Activated CD8-positive, alpha-beta T cell treated with anti-CD3 and anti-CD28 coated beads, Interleukin-2, amount 10 ng/mL, durations not matched to agents 7 days and 5 days (primary cell): ENCODE data around the gene SYTL2. TPM values are rescaled to one million over a fixed set of nuclear protein-coding genes. Genes with fewer than 3 reads are reported as not detected.
"Not testable (repeated sequence)": the region's sequence is repeated elsewhere in the genome, so short reads cannot be mapped to it uniquely, and the experiment has no call there.

Experiments
- ATAC-seq: fragments of 150-1000 bp; cut with Tn5 transposase; one replicate; pipeline ENCODE4 v1.10.0; 2021; ENCODE audit warnings: moderate library complexity
- CTCF ChIA-PET: fragments of 350-600 bp; sonication (Branson Sonifier 250); formaldehyde crosslinking; loops from one replicate; lab custom pipeline; 2021; ENCODE audit warnings: antibody characterized with exemption; lab: Charles Lee
- POLR2A ChIA-PET: fragments of 350-600 bp; sonication (Branson Sonifier 250); formaldehyde crosslinking; loops from one replicate; lab custom pipeline; 2021; ENCODE audit warnings: antibody characterized with exemption; lab: Charles Lee
- DNase-seq: peaks from one replicate; pipeline ENCODE4 v3.0.0-alpha.2; 2020
- H3K27ac Mint-ChIP-seq: one replicate; pipeline ENCODE4 v1.8.0; 2021; ENCODE audit warnings: mild to moderate bottlenecking, mixed read lengths
- H3K27me3 Mint-ChIP-seq: one replicate; pipeline ENCODE4 v1.8.0; 2021; ENCODE audit warnings: low read depth, mixed read lengths
- H3K36me3 Mint-ChIP-seq: one replicate; pipeline ENCODE4 v1.8.0; 2021; ENCODE audit warnings: low read depth, mixed read lengths
- H3K4me1 Mint-ChIP-seq: one replicate; pipeline ENCODE4 v1.8.0; 2021; ENCODE audit warnings: low read depth, mixed read lengths
- H3K4me3 Mint-ChIP-seq: one replicate; pipeline ENCODE4 v1.8.0; 2021; ENCODE audit warnings: mild to moderate bottlenecking, mixed read lengths
- H3K9me3 Mint-ChIP-seq: one replicate; pipeline ENCODE4 v1.8.0; 2022; ENCODE audit warnings: mixed read lengths; ENCODE audit not compliant: insufficient read depth
- total RNA-seq, 2 experiments: library from RNA; stranded (reverse); gene quantifications; one replicate each; pipeline ENCODE4 v1.2.3, GENCODE V29; 2021

The SYTL2 gene
- total RNA-seq, 2 experiments from 2014 or later = 29.3 to 31.2 TPM

DNA sequence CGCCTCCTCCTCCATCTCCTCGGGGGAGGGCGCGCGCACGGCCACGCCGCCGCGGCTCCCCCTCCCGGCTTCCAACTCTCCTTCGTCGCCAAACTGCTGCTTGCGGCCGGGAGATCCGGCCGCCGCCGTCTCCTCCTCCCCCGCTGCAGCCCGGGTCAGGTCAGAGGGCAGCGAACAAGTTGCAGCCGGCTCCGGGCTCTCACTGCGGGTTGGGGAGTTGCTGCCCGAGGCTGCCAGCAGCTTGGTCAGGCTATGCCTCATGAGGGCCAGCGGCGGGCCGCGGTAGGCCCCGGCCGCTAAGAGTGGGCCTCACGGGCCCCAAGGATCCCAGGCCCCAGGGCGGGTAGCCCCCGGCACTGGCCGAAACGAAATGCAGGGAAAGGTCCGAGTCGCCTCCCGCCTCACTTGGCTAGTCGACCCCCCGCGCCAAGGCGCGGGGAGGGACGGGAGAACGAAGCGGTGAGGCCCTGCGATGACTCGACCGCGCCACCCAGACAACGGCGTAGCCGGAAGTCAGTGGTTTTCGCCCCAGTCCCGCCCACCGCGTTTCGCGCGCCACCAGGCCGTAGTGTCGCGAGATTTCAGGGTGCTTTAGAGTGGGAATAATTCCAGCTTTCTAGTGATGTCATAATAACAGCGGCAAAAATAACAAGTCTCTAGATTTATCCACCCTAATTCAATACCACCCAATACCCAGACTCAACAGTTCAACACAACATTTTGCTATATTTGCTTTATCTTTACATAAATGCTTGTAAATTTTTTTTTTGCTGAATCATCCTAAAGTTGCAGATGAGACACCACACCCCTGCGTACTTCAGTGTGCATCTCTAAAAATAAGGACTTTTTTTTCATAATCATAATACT, 146.1 kb downstream of the SYTL2 start, which contains the start of gene CREBZF:
CREBZF (minus strand) TSS at position 515 of the 867 bp plus-strand sequence; CDS start at position 261, 254 bp downstream.
- Mint-ChIP-seq H3K36me3 (peaks cover 41% of the 10 kb centered on the region), H3K4me3 (peak within 1 kb of the TSS; percentile 98), H3K27ac (peak within 1 kb of the TSS; percentile 96), H3K4me1 (peaks cover 31% of the 10 kb centered on the region), H3K27me3 (no peaks in the 10 kb centered on the region), H3K9me3 (no peaks in the 10 kb centered on the region)
- ATAC-seq (peak; percentile 67), DNase-seq (peak; percentile 94)
- ChIA-PET CTCF (interaction anchor here (2.5 to 2.6 kb wide), 2 partner anchors 17 to 190 kb away, joined by 6 to 20 read pairs; partner anchors contain the start of genes CCDC83 and TMEM126A), POLR2A (interaction anchor here (0.6 to 2.9 kb wide), 19 partner anchors 9 to 1148 kb away, joined by 3 to 41 read pairs (median 5); partner anchors contain the start of genes CCDC83, CCDC89, DLG2 and TMEM126A)

DNA sequence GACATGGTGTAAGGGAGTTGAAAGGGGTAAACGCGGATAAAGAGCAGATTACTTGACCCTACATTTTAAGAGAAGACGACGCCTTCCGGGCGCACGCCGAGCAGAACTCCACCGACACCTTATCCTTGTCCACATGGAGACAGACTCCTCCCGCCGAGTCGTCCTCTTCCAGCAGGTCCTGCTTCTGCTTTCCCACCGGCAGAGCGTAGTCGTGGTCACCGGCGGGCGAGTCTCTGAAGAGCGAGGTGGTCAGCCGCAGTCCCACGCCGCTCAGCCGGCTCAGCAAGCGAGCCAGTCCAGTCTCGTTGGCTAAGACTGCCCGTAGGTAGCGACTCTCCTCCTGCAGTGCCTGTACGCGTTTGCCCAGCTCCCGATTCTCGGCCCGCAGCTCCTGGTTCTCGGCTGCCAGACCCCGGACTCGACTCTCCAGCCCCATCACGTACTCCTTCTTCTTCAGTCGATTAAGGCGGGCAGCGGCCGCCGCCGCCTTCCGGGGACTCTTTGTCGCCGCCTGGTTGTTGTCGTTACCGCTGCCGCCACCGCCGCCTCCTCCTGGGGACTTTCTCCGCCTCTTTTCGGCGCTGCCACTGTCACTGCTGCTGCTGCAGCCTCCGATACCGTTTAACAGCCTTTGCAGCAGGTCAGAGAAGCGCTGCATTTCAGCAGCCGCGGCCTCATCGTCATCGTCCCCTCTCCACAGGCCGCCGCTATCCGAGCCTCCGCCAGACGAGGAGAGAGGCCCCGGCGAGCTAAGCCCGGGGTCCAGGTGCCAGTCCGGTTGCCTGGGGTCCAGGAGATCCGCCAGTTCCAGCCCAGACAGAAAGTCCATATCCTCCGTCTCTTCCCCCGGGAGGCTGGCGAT, 147.0 kb downstream of the SYTL2 start:
- ChIA-PET CTCF (interaction anchor here (1.4 to 2.6 kb wide), 4 partner anchors 14 to 191 kb away, joined by 4 to 20 read pairs (median 7); partner anchors contain the start of genes CCDC83 and TMEM126A), POLR2A (interaction anchor here (0.9 to 2.9 kb wide), 19 partner anchors 10 to 163 kb away, joined by 3 to 41 read pairs (median 4); partner anchors contain the start of genes DLG2, SYTL2, TMEM126A and TMEM126B)
- H3K27ac Mint-ChIP-seq = peak overlapping the region; percentile 96
- peak overlapping the region; percentile 98 for H3K4me3 Mint-ChIP-seq
- peak; percentile 93 for DNase-seq
- H3K4me1 Mint-ChIP-seq = peaks cover 38% of the 10 kb centered on the region
- peak; percentile 85 for ATAC-seq
- no peaks in the 10 kb centered on the region for H3K27me3 Mint-ChIP-seq
- peaks cover 48% of the 10 kb centered on the region for H3K36me3 Mint-ChIP-seq
- H3K9me3 Mint-ChIP-seq = no peaks in the 10 kb centered on the region

DNA sequence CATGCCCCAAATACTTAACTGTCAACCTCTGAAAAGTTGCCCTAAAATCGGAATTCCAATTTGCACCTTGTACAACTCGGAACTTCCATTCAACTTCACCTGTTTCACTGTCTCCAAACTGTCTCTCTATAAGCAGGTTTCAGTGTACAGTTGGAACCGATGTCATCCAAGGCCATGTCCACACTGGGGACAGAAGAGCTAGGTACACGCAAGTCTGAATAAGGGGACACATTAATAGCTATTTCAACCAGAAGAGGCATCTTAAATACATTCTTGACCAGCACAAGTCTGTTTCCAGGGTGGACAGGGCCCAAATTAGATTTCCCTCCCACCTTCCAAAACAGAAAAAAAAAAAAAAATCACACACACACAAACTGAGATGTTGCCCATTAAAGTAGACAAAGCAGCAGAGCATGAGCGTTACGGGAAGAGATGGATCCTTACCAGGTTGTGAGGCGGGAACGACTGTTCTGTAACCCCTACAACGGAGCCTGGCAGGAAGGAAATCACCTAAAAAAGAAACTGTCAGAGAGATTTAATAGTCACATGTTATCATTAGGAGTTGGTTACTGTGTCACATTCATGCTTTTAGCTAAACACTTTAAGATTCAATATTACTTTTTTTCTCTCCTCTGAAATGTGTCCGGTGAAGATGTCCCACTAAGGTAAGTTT, 147.7 kb downstream of the SYTL2 start:
- Mint-ChIP-seq H3K4me1 (peaks cover 44% of the 10 kb centered on the region), H3K4me3 (peak overlapping the region; percentile 98), H3K9me3 (no peaks in the 10 kb centered on the region), H3K36me3 (peaks cover 55% of the 10 kb centered on the region), H3K27me3 (no peaks in the 10 kb centered on the region), H3K27ac (peak overlapping the region; percentile 96)
- DNase-seq (peak; percentile 38), ATAC-seq (peak; percentile 8)
- CTCF ChIA-PET = interaction anchor here (1.1 to 2.6 kb wide), 5 partner anchors 13 to 192 kb away, joined by 3 to 20 read pairs (median 6); partner anchors contain the start of genes CCDC83 and TMEM126A
- POLR2A ChIA-PET = interaction anchor here (0.9 to 2.9 kb wide), 17 partner anchors 10 to 192 kb away, joined by 3 to 41 read pairs (median 4); partner anchors contain the start of genes CCDC83, DLG2, SYTL2 and TMEM126A

DNA sequence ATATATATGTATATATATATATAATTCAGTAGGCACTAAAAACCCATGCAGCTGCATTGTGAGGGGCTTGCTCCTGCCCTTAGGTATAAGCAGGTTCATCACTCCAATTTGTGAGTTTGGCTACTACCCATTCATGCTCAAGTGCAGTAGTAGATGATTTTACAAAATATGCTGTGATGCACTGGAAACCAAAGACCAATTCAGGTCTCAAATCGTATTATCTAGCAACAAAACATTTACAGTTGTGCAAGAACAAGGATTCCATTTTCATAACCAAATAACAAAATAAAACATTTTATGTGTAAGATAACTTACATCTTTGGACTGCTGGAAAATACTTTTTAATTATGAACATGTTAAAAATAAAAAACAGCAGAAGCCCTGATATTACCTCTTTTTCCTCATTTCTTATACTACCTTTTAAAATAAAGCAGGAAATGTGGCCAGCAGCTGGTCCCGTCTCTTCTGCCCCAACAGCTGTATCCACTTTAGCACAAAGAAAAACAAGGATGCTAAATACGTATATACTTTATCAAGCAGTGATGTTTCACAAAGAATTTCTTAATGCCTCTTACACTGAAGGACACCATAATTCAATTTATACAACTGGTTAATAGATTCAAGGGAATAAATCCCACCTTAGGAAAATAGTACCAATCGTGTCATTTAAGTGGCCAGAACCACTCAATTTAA, 148.8 kb downstream of the SYTL2 start:
- H3K27me3 Mint-ChIP-seq = no peaks in the 10 kb centered on the region
- H3K36me3 Mint-ChIP-seq = peaks cover 58% of the 10 kb centered on the region
- ChIA-PET POLR2A (interaction anchor here (0.8 kb wide), 2 partner anchors 13 to 33 kb away, joined by 3 read pairs; no protein-coding TSS in a partner anchor), CTCF (interaction anchor here (1.1 to 4.4 kb wide), 3 partner anchors 14 to 164 kb away, joined by 3 to 26 read pairs (median 3); partner anchors contain the start of gene TMEM126A)
- peaks cover 46% of the 10 kb centered on the region for H3K4me1 Mint-ChIP-seq
- H3K27ac Mint-ChIP-seq = no peak overlapping the region
- ATAC-seq (no peak), DNase-seq (no peak)
- H3K4me3 Mint-ChIP-seq = peak overlapping the region; percentile 98
- no peaks in the 10 kb centered on the region for H3K9me3 Mint-ChIP-seq

DNA sequence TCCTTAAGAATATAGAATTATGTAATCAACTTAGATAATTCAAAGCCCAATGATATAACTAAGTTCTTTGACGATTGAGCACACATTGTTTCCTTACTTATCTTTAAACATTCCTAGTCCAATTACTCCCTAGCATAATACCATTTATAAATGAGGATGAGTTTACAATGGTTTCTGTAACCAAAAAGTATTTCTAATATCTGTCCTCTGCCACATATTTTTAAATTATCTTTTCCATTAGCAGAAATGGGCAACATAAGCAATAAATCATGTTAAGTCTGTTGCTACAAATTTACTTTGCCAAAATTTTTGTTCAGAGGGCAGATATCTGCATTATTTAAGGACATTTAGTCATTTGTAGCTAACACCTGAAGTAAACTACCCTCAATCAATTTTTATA, 152.8 kb downstream of the SYTL2 start:
- Mint-ChIP-seq H3K9me3 (no peaks in the 10 kb centered on the region), H3K27me3 (no peaks in the 10 kb centered on the region), H3K4me3 (no peak overlapping the region), H3K4me1 (peaks cover 51% of the 10 kb centered on the region), H3K36me3 (peaks cover 63% of the 10 kb centered on the region), H3K27ac (no peak overlapping the region)
- no peak for ATAC-seq
- POLR2A ChIA-PET = interaction anchor here (3.8 kb wide), 1 partner anchor 11 kb away, joined by 30 read pairs; the partner anchor contains the start of gene TMEM126A
- CTCF ChIA-PET = interaction anchor here (4.4 kb wide), 1 partner anchor 10 kb away, joined by 26 read pairs; the partner anchor contains the start of gene TMEM126A
- DNase-seq = no peak

DNA sequence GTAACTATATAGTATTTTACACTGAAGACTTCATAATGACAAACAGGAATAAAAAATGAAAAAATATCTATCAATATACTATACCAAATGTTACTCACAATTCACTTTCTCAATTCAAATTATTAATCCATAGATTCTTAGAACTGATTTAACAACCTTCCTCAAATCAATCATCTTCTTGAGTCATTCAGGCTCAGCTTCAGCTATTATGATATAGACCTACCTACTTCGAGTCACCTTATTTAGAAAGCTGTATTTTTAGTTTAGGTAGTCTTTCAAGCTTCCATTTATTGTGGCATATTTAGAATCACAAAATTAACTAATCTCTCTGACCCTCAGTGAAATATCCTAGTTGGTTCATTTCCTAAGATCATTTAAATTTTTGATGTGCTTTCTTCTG, 154.2 kb downstream of the SYTL2 start:
- POLR2A ChIA-PET = interaction anchor here (0.8 to 1.4 kb wide), 2 partner anchors 9 to 34 kb away, joined by 3 to 6 read pairs; partner anchors contain the start of gene TMEM126A
- no peak overlapping the region for H3K4me3 Mint-ChIP-seq

DNA sequence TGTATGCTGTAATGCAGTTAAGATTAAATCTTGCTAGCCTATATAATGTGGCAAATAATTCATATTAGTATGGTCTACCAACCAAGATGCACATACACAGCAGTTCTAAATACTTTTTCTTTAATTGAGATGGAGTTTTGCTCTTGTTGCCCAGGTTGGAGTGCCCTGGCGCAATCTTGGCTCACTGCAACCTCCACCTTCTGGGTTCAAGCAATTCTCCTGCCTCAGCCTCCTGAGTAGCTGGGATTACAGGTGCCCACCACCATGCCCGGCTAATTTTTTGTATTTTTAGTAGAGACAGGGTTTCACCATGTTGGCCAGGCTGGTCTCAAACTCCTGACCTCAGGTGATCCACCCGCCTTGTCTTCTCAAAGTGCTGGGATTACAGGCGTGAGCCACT, 156.6 kb downstream of the SYTL2 start:
- POLR2A ChIA-PET = interaction anchor here (1.3 to 2.7 kb wide), 3 partner anchors 10 to 39 kb away, joined by 3 to 26 read pairs (median 5); partner anchors contain the start of genes CREBZF and TMEM126B

More for the DNA sequence above, 154.2 kb downstream of the SYTL2 start:
- ATAC-seq (no peak), DNase-seq (no peak)
- peaks cover 58% of the 10 kb centered on the region for H3K4me1 Mint-ChIP-seq
- CTCF ChIA-PET = interaction anchor here (0.5 to 1.2 kb wide), 2 partner anchors 8 to 198 kb away, joined by 3 read pairs; partner anchors contain the start of gene CCDC83
- H3K36me3 Mint-ChIP-seq = peaks cover 60% of the 10 kb centered on the region
- H3K9me3 Mint-ChIP-seq = no peaks in the 10 kb centered on the region
- H3K27ac Mint-ChIP-seq = no peak overlapping the region
- H3K27me3 Mint-ChIP-seq = no peaks in the 10 kb centered on the region

DNA sequence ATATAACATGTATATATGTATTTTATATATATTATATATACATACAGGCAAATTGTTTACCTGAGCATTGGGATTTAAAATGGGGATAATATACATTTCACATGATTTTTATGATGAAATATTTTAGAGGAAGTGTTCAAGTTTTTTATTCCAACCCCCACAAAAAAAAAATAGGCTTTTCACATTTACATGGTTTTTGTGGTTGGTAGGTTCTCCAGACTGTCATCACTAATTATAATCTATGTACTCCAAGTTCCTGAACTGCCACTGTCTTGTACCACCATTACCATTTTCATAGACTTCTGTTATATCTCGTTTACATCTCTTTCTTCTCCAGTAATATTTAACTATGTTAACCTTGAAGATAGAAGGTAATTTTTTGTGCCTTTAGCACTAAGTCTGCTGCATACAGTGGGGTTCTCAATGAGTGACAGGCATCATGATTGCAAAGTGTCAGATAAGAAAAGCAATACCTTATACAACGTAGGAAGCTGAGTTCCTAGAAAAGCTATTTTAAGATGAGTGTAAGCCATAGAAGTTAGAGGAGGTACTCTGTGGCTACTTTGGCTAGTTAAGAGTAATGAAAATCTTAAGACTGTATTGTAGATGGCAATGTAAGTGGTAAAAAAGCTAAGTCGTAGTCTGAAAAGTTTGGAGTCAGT, 158.0 kb downstream of the SYTL2 start:
- ATAC-seq (no peak), DNase-seq (no peak)
- no peaks in the 10 kb centered on the region for H3K27me3 Mint-ChIP-seq
- no peak overlapping the region for H3K4me3 Mint-ChIP-seq
- H3K4me1 Mint-ChIP-seq = peaks cover 55% of the 10 kb centered on the region
- POLR2A ChIA-PET = interaction anchor here (1.4 to 2.7 kb wide), 2 partner anchors 11 to 40 kb away, joined by 3 to 26 read pairs; partner anchors contain the start of gene CREBZF
- CTCF ChIA-PET = no interaction called here
- H3K36me3 Mint-ChIP-seq = peaks cover 39% of the 10 kb centered on the region
- no peaks in the 10 kb centered on the region for H3K9me3 Mint-ChIP-seq
- H3K27ac Mint-ChIP-seq = peak overlapping the region; percentile 44

More for the DNA sequence above, 156.6 kb downstream of the SYTL2 start:
- ATAC-seq, H3K9me3 Mint-ChIP-seq, H3K4me3 Mint-ChIP-seq, DNase-seq, CTCF ChIA-PET, H3K27ac Mint-ChIP-seq, H3K27me3 Mint-ChIP-seq: not testable (repeated sequence)
- H3K4me1 Mint-ChIP-seq = peaks cover 54% of the 10 kb centered on the region
- H3K36me3 Mint-ChIP-seq = peaks cover 46% of the 10 kb centered on the region

DNA sequence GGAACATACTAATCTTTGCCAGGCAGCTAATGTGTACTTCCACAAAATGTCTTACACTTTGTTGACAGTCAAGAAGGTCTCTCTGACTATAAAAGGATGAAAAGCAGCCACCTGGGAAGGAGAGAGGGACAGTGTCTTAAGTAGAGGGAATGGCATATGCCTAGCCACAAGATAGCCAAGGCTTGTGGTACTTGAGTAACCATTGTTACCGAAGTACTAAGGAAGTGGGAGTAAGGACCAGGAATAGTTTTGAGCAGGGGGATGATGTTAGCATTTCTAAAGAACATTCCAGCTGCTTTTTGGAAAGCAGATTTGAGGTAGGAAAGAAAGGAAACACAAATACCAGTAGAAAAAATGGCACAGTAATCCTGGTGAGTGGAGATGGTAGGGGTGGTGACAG, 159.8 kb downstream of the SYTL2 start:
- ChIA-PET CTCF (interaction anchor here (2.2 kb wide), 1 partner anchor 12 kb away, joined by 8 read pairs; no protein-coding TSS in a partner anchor), POLR2A (interaction anchor here (0.7 to 2.7 kb wide), 2 partner anchors 12 to 92 kb away, joined by 3 to 12 read pairs; no protein-coding TSS in a partner anchor)
- H3K27me3 Mint-ChIP-seq = no peaks in the 10 kb centered on the region
- peaks cover 50% of the 10 kb centered on the region for H3K4me1 Mint-ChIP-seq
- ATAC-seq (no peak), DNase-seq (no peak)
- H3K9me3 Mint-ChIP-seq = no peaks in the 10 kb centered on the region
- no peak overlapping the region for H3K27ac Mint-ChIP-seq
- no peak overlapping the region for H3K4me3 Mint-ChIP-seq
- H3K36me3 Mint-ChIP-seq = peaks cover 30% of the 10 kb centered on the region
